AG09319 (cell line): Measurements from ENCODE around the gene MAGI3.

Experiments
- DNase-seq: peaks from one replicate; pipeline ENCODE4 v3.0.0-alpha.2; 2010; ENCODE audit warnings: low read depth; ENCODE audit errors: extremely low read depth
- TF ChIP-seq, protein P1 (sequence below): IDR thresholded peaks from 2 replicates; pipeline ENCODE4 v1.5.1; 2011; ENCODE audit warnings: low read depth, mild to moderate bottlenecking, inconsistent platforms, low read length, moderate library complexity

MAGI3 gene

DNA sequence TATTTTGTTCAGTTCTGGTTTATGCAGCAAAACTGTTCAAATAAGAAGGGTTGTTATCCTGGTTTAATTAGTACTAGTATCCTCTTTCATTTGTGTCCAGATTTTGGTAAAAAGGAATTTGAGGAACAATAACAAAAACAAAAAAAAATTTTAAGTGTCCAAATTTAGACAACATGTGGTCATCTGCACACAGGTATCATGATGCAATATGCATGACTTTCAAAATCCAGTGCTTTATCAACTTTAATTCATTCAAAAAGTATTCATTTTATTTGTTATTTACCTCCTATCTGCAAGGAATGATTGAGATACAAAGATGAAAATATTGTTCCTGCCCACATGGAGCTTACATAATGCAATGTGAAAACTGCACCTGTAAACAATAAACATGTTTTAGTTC lies 16.7 kb upstream of the MAGI3 start:
- DNase-seq: no peak
- TF ChIP-seq, protein P1, sequence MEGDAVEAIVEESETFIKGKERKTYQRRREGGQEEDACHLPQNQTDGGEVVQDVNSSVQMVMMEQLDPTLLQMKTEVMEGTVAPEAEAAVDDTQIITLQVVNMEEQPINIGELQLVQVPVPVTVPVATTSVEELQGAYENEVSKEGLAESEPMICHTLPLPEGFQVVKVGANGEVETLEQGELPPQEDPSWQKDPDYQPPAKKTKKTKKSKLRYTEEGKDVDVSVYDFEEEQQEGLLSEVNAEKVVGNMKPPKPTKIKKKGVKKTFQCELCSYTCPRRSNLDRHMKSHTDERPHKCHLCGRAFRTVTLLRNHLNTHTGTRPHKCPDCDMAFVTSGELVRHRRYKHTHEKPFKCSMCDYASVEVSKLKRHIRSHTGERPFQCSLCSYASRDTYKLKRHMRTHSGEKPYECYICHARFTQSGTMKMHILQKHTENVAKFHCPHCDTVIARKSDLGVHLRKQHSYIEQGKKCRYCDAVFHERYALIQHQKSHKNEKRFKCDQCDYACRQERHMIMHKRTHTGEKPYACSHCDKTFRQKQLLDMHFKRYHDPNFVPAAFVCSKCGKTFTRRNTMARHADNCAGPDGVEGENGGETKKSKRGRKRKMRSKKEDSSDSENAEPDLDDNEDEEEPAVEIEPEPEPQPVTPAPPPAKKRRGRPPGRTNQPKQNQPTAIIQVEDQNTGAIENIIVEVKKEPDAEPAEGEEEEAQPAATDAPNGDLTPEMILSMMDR: no peak

DNA sequence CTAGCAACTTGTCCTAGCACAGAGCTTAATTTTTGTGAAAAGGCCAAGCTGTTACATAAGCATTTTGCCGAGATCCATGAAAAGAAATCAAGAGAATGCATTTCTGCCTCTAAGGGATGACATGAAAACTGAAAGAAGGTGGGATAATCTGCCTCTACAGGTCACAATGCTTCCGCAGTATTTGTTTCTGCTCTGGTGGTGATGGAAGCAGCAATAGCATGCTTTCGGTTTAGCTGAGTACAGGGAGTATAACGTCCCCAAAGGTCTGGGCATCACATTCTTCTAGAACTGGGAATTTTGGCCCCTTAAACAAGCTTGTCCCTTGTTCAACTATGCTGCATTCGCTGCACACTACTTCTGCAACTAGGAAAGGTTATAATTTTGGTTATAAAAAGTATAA lies 14.4 kb upstream of the MAGI3 start:
- no peak for DNase-seq

DNA sequence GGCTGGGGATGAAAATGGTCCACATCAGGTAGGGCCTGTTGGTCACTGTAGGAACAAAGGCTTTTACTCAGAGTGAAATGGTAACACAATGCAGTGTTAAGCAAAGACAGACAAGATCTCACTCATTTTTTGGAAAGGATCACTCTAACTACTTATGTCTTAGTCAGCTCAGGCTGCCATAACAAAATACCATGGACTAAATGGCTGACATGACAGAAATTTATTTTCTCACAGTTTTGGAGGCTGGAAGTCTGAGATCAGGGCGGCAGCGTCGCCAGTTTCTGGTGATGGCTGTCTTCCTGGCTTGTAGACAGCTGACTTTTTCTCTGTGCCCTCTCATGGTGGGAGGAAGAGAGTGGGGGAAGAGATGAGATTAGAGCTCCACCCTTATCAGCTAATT lies 10.2 kb upstream of the MAGI3 start:
- TF ChIP-seq, protein P1: no peak
- no peak for DNase-seq

More for the DNA sequence above, 14.4 kb upstream of the MAGI3 start:
- TF ChIP-seq, protein P1: no peak

DNA sequence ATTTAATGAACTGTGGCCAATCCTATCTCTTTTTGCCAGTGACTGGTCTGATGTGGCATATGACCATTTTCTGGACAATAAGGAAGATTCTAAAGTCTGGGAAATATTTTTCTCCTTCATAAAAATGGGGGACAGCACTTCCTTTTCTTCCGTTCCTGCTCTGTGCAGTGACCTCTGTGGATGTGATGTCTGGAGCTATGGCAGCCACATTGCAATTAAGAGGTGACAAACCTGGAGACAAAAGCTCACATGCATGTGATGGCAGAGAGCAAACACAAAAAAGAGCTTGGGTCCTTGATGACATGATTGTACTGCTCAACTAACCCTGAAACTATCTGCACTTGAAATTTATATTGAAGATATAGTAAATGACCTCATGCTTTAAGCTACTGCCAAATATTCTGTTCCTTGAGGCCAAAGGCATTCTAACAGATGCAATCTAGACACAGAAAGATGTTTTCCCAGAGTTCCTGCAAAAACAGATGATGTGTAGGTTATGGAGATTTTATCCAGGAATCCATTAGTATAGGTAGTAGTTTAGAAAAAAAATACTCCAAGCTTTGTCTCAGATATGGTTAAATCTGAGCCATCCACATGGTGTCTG lies 2.2 kb upstream of the MAGI3 start:
- DNase-seq: no peak
- TF ChIP-seq, protein P1: no peak

DNA sequence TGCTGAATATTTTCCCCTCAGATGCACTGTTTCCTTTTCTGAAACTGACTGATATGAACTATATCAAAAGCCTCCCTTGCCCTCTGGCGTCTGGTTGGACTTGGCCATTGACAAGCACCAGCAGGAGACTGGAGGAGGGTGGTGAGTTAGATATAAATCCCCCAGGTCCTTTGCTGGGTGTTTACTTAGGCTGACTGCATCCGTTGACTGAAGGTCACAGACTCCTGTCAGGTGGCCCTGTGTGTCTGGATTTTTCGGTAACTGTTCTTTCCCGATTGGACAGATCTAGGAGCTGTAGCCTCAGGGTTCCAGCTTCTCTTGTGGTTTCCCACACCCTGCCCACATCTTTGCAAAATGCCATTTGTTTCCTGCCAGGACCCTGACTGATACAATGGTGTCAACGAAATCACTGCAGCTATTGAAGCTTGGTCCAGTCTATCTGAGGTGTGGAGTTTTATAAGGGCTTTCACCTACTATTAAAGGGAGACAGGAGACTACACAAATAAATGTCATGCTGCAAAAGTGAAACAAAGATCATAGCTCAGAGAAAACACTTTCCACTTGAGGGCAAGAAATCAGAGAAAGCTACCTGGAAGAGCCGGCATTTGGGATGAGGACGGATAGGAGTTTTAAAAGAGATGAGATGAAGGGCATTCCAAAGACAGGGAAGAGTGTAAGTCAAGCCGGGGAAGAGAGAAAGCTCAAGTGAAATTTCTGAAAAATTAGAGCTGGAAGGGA lies 1.5 kb upstream of the MAGI3 start:
- DNase-seq: no peak
- TF ChIP-seq, protein P1: peak; percentile 0; the same call in 1 of the 2 replicates

DNA sequence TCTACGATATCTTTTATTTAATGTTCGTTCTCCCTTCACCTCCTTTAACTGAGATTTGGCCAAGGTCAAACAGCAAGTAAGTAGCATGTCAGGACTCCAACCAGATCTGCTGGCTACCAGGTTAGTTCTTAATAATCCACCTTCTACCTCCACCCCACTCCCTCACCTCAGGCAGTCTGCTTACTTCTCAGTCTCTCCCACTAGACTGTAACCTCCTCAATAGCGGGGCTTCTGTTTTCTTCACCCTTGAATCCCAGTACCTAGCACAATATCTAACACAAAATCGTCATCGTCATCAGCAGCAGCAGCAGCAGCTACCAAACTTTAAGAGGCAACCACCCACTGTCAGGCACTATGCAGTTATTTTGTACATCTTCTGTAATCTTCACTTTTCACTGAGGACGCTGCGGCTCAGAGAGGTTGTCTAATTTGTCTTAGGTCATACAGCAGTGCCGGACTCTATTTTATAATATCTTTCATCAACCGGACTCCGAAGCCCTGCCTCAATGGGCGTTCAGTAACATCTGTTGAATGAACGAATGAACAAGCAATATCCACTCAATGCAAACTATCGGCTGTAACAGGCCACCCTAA lies 859 bp upstream of the MAGI3 start:
- TF ChIP-seq, protein P1: no peak
- DNase-seq: no peak
